ENCODE measurements around the gene TIMM50. TPM values are rescaled to one million over a fixed set of nuclear protein-coding genes. Genes with fewer than 3 reads are reported as not detected.
"Not testable (repeated sequence)": the region's sequence is repeated elsewhere in the genome, so short reads cannot be mapped to it uniquely, and the experiment has no call there.

Gene TIMM50
- total RNA-seq (2014; rRNA removed; shearing (Covaris generic)) = 261 and 295 TPM in 2 replicates

DNA sequence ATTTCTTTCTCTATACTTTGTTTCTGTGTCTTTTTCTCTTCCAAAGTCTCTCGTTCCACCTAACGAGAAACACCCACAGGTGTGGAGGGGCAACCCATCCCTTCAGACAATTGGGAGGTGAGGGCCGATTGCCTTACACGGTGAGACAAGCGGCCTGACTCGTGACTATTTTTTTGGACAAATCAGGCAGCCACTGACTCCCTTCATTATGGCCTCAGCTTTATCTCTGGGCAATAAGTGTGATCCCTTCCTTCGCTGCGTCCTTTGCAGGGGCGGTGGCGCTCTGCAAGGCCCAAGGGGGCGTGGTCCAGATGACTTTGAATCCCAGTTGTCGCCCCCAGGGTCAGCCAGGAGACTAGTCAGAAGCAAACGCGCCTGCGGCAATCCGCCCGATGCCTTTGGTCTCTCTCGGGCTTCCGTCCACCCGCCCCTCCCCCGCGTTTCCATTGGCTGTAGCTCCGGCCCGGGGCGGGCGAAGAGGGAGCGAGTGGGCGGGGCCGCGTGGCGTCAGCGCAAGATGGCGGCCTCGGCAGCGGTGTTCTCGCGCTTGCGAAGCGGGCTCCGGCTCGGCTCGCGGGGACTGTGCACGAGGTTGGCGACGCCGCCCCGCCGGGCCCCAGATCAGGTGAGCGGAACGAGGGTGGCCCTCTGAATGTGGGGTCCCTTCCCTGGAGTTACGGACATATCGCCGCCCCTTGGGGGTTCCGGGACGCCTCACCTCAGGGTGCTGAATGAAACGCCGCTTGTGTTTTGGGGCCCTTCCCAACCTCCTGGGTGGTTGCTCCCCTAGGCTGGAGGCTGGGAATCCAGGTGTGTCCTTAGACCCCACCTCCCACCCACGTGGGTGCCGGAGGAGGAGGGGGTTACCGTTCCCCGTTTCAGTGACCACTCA is at the start of gene TIMM50:
Gene TIMM50, plus strand, starts transcription at position 502 of the 892 bp plus-strand sequence. Its CDS starts 16 bp downstream, at position 518.
- peak; percentile 99 for DNase-seq (ENCODE audit: low spot score)

DNA sequence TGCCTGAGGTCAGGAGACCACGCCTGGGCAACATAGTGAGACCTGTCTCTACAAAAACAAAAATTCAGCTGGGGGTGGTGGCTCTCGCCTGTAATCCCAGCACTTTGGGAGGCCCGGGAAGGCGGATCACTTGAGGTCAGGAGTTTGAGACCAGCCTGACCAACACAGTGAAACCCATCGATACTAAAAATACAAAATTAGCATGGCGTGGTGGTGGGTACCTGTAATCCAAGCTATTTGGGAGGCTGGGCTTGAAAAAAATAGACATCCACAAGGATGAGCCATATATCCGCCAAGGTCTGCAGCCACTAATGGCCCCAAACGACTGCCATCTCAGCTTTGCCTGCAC is 48.0 kb upstream of the TIMM50 start:
- no peak for DNase-seq (ENCODE audit: low spot score)

DNA sequence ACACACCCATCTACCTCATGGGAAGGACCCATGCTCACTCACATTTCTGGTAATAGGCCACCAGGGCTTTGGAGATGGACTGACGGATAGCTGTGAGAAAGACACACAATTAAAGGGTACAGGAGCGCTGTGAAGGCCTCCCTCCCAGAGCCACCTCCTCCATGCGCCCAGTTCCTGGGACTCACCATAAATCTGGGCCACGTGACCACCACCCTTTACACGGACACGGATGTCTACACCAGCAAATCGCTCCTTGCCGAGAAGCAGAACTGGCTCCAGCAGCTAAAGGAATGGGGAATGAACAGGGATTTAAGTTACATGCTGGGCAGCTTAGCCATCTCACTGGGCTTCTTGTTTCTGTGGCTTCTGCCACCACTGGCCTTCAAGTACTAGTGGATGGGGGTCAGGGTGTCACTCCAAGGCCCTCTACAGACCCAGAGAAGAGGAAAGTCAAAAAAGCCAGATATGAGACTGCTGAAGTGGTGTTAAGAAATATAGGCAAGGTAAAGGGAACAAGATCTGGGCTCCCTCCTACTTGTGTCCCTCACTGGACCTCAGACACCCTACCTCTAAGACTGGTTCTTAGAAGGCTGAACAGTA is 47.1 kb upstream of the TIMM50 start:
- no peak for DNase-seq (ENCODE audit: low spot score)

DNA sequence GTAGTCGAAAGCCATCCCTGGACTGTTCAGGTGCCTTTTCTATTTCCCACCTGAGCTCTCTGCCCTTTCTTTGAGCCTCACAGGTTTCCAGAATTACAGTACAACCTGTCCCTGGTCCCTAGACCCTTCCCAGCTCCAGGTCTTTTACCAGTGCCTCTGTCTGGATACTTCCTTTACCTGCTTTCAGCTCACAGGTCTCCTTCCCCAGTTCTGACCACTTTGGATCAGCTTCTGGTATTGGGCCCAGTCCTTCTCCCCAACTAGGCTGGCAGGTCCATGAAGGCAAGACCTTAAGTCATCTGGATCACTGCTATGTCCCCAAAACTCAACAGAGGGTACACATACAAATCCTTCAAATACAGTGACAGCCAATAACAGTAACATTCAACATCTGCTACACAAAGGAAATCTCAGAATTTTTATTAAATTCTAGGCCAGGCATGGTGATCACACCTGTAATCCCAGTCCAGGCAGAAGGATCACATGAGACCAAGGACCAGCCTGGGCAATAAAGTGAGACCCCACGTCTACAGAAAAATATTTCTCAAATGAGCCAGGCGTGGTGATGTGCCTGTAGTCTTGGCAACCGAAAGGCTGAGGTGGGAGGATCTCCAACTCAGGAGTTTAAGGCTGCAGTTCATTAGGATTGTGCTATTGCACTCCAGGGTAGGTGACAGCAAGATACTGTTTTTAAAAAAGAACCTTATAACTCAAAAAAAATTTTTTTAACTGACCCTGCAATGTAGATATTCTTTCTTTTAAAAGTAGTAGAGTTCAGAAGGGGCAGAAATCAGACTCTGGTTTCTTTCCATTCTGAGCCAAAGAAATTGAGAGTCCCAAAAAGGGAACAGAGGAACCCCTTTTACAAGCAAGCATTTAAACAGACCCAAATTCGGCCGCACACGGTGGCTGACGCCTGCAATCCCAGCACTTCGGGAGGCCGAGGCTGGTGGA is 46.2 kb upstream of the TIMM50 start:
- no peak for DNase-seq (ENCODE audit: low spot score)

GRCh38 chr19:39435499-39436349 is 44.9 kb upstream of the TIMM50 start, which contains the start of gene RPS16:
Gene RPS16, minus strand, starts transcription at chr19:39435949. Its CDS starts 54 bp downstream, at chr19:39435895.
- DNase-seq (ENCODE audit: low spot score) = peak; percentile 100

- no peak for DNase-seq (ENCODE audit: low spot score)
These were observed 44.3 kb upstream of the TIMM50 start for GRCh38 chr19:39436350-39436716.

DNA sequence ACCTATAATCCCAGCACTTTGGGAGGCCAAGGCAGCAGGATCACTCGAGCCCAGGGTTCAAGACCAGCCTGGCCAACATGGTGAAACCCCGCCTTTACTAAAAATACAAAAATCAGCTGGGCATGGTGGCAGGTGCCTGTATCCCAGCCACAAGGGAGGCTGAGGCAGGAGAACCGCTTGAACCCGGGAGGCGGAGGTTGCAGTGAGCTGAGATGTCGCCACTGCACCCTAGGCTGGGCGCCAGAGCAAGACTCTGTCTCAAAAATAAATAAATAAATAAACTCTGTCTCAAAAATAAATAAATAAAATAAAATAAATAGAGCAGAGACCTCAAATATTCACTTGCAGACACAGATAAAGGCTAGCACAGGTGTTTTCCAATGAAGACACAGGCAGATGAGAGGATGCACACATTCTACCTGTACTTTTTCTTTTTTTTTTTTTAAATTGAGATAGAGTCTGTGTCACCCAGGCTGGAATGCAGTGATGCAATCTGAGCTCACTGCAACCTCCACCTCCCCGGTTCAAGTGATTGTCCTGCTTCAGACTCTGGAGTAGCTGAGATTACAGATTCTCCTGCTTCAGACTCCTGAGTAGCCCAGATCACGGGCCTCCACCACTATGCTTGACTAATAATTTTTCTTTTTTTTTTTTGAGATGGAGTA is 42.2 kb upstream of the TIMM50 start:
- DNase-seq (ENCODE audit: low spot score) = no peak

DNA sequence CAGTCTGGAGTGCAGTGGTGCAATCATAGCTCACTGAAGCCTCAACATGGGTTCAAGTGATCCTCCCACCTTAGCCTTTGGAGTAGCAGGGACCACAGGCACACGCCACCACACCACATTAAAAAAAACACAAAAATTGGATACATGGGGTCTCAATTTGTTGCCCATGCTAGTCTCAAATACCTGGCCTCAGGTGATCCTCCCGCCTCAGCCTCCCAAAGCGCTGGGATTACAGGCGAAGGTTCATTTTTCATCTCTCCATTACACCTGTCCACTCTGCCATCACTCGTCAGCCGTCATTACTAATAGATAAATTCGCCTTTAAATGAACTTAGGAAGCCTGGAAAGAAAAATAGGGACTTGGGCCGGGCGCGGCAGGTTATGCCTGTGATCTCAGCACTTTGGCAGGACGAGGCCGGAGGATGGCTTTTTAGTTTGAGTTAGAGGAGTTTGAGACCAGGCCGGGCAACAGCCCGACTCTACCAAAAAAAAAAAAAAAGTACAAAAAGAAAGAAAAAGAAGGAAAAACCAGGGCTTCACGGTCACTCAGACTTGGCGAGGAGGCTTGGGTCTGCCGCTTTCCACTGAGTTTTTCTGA is 35.9 kb upstream of the TIMM50 start:
- DNase-seq (ENCODE audit: low spot score) = no peak

GRCh38 chr19:39445196-39446111 is 35.2 kb upstream of the TIMM50 start, which contains the start of gene SUPT5H:
Gene SUPT5H, plus strand, starts transcription at chr19:39445582. Its CDS starts 309 bp downstream, at chr19:39445891.
- peak; percentile 100 for DNase-seq (ENCODE audit: low spot score)

DNA sequence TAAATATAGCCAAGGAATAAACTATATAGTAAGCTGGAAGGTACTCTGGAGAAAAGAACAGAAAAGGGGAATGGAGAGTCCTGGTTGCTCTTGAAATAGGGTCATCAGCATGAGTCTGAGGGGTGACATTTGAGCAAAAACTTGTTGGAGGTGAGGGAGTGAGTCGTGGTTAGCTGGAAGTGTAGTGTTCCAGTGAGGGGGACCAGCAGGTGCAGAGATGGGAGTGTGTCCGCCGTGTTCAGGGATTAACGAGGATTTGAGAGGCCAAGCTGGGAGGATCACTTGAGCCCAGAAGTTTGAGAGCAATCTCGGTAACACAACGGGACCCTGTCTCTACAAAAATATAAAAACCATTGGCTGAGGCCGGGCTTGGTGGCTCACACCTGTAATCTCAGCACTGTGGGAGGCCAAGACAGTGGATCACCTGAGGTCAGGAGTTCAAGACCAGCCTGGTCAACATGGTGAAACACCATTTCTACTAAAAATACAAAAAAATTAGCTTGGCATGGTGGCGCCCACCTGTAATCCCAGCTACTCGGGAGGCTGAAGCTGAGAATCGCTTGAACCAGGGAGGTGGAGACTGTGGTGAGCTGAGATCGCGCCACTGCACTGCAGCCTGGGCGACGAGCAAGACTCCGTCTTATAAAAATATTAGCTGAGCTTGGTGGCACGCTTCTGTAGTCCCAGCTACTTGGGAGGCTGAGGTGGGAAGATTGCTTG is 34.1 kb upstream of the TIMM50 start:
- DNase-seq (ENCODE audit: low spot score) = no peak

DNA sequence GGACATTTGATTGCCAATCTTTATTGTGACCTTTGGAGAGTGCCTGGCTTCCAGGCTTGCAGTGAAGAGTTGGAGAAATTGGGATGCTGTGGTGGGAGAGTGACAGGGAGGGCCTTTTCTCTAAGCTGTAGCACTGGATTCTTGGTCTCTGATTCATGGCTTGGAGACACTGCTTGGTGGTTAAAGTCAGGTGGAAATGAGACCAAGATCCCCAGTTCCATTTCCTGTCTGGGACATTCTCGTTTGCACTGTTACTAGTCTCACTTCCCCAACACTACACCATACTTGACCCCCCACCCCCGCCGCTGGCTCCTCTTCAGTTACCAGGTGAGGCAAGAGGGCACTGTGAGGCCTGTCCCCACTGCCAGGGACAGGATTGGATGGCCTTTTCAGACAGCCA is 32.4 kb upstream of the TIMM50 start:
- DNase-seq (ENCODE audit: low spot score) = no peak

DNA sequence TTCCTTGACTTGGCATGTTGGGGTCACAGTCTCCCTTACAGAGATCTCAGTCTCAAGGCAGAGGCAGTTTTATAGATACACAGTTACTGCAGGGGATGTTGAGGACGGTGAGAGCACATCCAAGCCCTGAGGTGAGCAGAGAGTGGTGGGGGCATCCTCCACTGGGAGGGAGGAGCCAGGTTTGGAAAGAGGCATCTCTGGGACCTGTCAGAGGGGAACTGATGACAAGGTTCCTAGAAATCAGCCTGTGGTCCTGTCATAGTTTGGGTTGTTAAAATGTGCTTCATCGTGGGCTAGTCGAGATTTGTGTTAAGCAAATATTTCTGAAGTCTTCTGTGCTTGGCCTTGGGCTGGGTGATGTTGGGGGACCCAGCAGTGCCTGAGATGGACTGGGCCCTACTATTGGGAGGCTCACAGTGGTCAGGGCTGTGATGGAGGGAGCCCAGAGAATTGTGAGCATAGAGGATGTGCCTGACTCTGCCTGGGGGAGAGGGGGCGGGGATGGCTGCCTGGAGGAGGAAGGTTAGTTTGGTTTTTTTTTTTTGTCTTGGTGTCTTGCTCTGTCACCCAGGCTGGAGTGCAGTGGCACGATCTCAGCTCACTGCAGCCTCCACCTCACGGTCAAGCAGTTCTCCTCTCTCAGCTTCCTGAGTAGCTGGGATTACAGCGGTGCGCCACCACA is 31.4 kb upstream of the TIMM50 start:
- no peak for DNase-seq (ENCODE audit: low spot score)

DNA sequence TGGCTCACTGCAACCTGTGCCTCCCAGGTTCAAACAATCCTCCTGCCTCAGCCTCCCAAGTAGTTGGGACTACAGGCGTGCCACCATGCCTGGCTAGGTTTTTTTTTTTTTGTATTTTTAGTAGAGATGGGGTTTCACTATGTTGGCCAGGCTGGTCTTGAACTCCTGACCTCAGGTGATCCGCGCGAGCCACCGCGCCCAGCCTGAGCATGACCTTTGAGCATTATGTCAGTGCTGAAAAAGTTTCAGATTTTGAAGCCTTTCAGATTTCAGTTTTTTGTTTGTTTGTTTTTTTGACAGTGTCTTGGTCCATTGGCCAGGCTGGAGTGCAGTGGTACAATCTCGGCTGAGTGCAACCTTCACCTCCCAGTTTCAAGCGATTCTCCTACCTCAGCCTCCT is 29.4 kb upstream of the TIMM50 start:
- not testable (repeated sequence) for DNase-seq (ENCODE audit: low spot score)

DNA sequence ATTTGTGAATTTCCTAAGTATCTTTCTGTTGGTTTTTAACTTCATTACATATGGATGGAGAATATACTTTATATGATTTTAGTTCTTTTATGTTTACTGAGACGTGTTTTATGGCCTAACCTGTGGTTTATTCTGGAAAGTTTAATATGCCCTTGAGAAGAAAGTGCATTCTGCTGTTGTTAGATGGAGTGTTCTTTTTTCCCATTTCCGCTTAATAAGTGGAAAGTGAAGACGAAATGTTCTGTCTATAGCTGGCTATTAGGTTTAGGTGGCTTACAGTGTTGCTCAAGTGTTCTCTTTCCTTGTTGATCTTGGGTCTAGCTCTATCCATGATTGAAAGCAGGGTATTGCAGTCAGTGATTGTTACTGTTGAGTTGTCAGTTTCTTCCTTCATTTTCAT is 17.2 kb upstream of the TIMM50 start:
- no peak for DNase-seq (ENCODE audit: low spot score)

DNA sequence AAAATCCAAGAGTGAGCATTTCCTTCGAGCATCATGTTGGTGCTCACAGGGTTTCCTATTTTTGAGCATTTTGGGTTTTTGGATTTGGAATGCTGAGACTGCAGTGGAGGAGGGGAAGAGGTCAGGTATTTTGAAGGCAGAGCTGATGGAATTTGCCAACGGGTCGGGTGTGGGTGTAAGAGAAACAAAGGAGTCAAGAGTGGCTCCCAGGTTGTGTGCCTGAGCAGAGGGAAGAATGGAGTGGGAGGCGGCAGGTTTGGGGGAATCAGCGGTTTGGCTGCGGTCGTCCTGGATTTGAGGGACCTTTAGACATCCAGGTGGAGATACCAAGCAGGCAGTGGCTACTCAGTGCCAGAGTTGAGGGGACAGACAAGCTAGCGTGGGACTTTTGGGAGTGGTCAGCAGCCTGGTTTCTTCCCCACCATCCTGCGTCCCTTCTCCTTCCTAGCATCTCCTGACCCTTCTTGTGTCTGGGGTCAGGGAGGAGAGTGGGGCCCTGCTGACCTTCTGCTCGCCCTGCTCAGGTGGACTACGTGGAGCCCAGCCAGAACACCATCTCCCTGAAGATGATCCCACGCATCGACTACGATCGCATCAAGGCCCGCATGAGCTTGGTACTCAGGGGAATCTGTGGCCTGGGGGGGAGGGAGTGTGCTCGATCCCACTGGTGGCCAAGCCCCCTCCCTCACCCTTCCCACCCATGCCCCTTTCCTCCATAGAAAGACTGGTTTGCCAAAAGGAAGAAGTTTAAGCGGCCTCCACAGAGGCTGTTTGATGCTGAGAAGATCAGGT is 14.5 kb upstream of the TIMM50 start:
- no peak for DNase-seq (ENCODE audit: low spot score)

DNA sequence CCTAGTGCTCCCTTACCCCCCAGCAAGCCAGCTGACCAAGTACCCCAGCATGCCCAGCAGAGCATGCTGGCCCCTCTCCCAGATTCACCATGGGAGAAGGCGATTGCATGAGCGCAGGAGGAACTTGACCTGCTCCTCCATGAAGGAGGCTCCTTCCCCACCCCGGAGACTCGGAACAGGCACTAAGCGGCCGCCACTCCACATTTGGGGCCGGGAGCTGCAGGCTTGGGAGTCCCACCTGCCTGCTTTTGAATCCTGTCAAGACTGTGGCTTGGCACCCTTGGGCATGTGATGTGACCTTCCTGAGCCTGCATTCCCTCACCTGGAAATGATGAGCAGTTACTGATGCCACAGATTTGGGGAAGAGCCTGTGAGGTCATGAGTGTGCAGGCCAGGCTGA is 12.7 kb upstream of the TIMM50 start:
- no peak for DNase-seq (ENCODE audit: low spot score)

GRCh38 chr19:39469036-39469435 is 11.6 kb upstream of the TIMM50 start:
- DNase-seq (ENCODE audit: low spot score) = no peak

All from HT-29 (cell line).